Adrenal gland (tissue), 5 donors: ENCODE measurements around the gene EEF1AKMT2.

Experiments
- POLR2A ChIP-seq, 2 donors: fragments of 450-650 bp; IDR thresholded peaks; one replicate each; pipeline ENCODE4 v1.6.1; 2017; ENCODE audit warnings: antibody characterized with exemption in 2 of 2, mild to moderate bottlenecking in 2 of 2, moderate library complexity in 1 of 2
- TF ChIP-seq, protein P1 (sequence below), 6 experiments: fragments of 450-650 bp in 4 of 6; fragments of 200-600 bp in 2 of 6; sonication (generic) in 1 of 6; IDR thresholded peaks; 1 replicate in 5 of 6; 2 replicates in 1 of 6; pipeline versions ENCODE4 v1.5.1 to v1.8.0; 2016 to 2021; ENCODE audit warnings: antibody characterized with exemption in 6 of 6, mild to moderate bottlenecking in 2 of 6, moderate library complexity in 1 of 6
- donor health status: DM: no; HTN: no; CAD: no.

DNA sequence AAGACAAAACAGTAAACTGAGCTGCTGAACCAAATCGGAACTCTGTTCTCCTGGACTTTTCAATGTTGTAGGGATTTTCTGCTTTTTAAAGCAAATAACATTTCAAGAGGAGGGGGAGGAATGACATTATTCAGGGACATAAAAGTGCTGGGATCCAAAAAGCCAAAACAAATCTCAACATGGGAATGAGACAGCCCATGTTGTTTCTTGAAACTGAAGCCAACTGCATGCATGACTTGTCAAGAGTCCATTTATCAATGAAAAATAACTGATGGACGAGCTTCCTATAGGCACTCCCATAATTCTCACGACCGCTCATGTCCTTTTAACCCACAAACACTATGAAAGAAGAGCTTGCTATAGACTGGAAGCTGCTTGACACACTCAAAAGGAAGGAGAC, 75.3 kb downstream of the EEF1AKMT2 start:
- TF ChIP-seq, protein P1, sequence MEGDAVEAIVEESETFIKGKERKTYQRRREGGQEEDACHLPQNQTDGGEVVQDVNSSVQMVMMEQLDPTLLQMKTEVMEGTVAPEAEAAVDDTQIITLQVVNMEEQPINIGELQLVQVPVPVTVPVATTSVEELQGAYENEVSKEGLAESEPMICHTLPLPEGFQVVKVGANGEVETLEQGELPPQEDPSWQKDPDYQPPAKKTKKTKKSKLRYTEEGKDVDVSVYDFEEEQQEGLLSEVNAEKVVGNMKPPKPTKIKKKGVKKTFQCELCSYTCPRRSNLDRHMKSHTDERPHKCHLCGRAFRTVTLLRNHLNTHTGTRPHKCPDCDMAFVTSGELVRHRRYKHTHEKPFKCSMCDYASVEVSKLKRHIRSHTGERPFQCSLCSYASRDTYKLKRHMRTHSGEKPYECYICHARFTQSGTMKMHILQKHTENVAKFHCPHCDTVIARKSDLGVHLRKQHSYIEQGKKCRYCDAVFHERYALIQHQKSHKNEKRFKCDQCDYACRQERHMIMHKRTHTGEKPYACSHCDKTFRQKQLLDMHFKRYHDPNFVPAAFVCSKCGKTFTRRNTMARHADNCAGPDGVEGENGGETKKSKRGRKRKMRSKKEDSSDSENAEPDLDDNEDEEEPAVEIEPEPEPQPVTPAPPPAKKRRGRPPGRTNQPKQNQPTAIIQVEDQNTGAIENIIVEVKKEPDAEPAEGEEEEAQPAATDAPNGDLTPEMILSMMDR (IDR thresholded peaks at IDR 0.05) = no peak
- no peak for TF ChIP-seq POLR2A (IDR thresholded peaks at IDR 0.05)
